CD4-positive, alpha-beta T cell (primary cell): ENCODE results near the gene IQGAP2. TPM values are rescaled to one million over a fixed set of nuclear protein-coding genes. Genes with fewer than 3 reads are reported as not detected.
"Not testable (repeated sequence)": the region's sequence is repeated elsewhere in the genome, so short reads cannot be mapped to it uniquely, and the experiment has no call there.

Experiments
- ATAC-seq: fragments of 200-7000 bp; cut with Tn5 transposase; one replicate; pipeline ENCODE4 v1.10.0; 2022; ENCODE audit warnings: mild to moderate bottlenecking; ENCODE audit not compliant: poor library complexity
- CTCF ChIA-PET: fragments of 350-600 bp; sonication (Branson Sonifier 250); formaldehyde crosslinking; loops from one replicate; lab custom pipeline; 2021; ENCODE audit warnings: antibody characterized with exemption, inconsistent platforms; lab: Charles Lee
- POLR2A ChIA-PET: fragments of 350-600 bp; sonication (Branson Sonifier 250); formaldehyde crosslinking; loops from one replicate; lab custom pipeline; 2021; ENCODE audit warnings: antibody characterized with exemption, inconsistent platforms; lab: Charles Lee
- DNase-seq, 14 experiments: peaks; one replicate each; pipeline ENCODE4 v3.0.0-alpha.2; 2013 to 2020; ENCODE audit warnings: mixed read lengths in 2 of 14
- H3K27ac ChIP-seq, 2 donors: one replicate each; pipeline versions ENCODE4 v1.5.1 to v1.7.0; 2013; ENCODE audit warnings: low read length in 2 of 2, low read depth in 1 of 2, mild to moderate bottlenecking in 1 of 2
- H3K27me3 ChIP-seq, 2 experiments: 1 replicate in 1 of 2; 2 replicates in 1 of 2; pipeline versions ENCODE4 v1.6.1 to v1.7.0; 2013; ENCODE audit warnings: low read length in 2 of 2, control low read depth in 1 of 2, mild to moderate bottlenecking in 1 of 2, moderate library complexity in 1 of 2; ENCODE audit not compliant: insufficient read depth in 2 of 2, control insufficient read depth in 1 of 2
- H3K36me3 ChIP-seq: one replicate; pipeline ENCODE4 v1.6.1; 2013; ENCODE audit warnings: low read length, control low read depth; ENCODE audit not compliant: insufficient read depth
- H3K4me1 ChIP-seq: one replicate; pipeline ENCODE4 v1.6.1; 2013; ENCODE audit warnings: low read length, control low read depth; ENCODE audit not compliant: insufficient read depth
- H3K4me3 ChIP-seq: one replicate; pipeline ENCODE4 v1.5.1; 2013; ENCODE audit warnings: mild to moderate bottlenecking, low read length, moderate library complexity
- H3K9me3 ChIP-seq, 2 experiments: 1 replicate in 1 of 2; 2 replicates in 1 of 2; pipeline versions ENCODE4 v1.6.1 to v1.7.0; 2013; ENCODE audit warnings: low read length in 2 of 2, mild to moderate bottlenecking in 2 of 2, control low read depth in 1 of 2, moderate library complexity in 1 of 2; ENCODE audit not compliant: control insufficient read depth in 1 of 2, insufficient read depth in 1 of 2
- H3K27ac Mint-ChIP-seq: one replicate; pipeline ENCODE4 v1.8.0; 2020; ENCODE audit warnings: mixed read lengths
- H3K27me3 Mint-ChIP-seq: one replicate; pipeline ENCODE4 v1.8.0; 2021; ENCODE audit warnings: mixed read lengths
- H3K36me3 Mint-ChIP-seq: one replicate; pipeline ENCODE4 v1.8.0; 2021; ENCODE audit warnings: low read depth, mixed read lengths
- H3K4me1 Mint-ChIP-seq: one replicate; pipeline ENCODE4 v1.8.0; 2021; ENCODE audit warnings: low read depth, mixed read lengths
- H3K4me3 Mint-ChIP-seq: one replicate; pipeline ENCODE4 v1.8.0; 2020; ENCODE audit warnings: mild to moderate bottlenecking, mixed read lengths
- H3K9me3 Mint-ChIP-seq: one replicate; pipeline ENCODE4 v1.8.0; 2020; ENCODE audit warnings: mixed read lengths
- intact Hi-C, 2 experiments: fragments of 100-400 bp; cut with DNase I in 1 of 2; cut with micrococcal nuclease in 1 of 2; formaldehyde crosslinking; loops; one replicate each; pipeline versions ENCODE4 v1.15.1 to v1.9.0; 2023 to 2025; cut with DNase I, micrococcal nuclease
- total RNA-seq, 174 experiments: library from RNA in 2 of 174; stranded (reverse) in 2 of 174; gene quantifications; one replicate each; pipeline ENCODE4 v1.2.3 and lab custom pipeline; 2021 to 2026
- TF ChIP-seq, protein P1 (sequence below): fragments of 200-600 bp; IDR thresholded peaks from one replicate; pipeline ENCODE4 v1.8.0; 2022; ENCODE audit warnings: antibody characterized with exemption, mild to moderate bottlenecking

IQGAP2 gene
- total RNA-seq, 2 experiments from 2014 or later: 58.8 TPM

DNA sequence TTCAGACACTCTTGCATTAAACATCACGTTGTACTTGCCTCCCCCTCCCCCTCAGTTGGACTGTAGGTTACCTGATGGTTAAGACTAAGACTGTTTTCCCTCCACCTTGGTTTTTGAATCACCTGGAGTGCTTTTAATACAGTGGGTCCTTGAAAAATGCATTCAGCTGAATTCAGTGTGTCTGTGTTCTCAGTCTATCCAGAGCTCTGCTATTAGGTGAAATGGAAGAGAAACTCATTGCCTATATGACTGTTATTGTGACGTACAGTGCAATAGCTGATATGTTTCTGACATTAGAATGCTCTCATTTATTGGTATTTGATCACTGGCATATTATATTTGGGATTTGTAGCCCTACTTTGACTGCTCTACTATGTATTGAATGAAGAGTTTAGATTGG lies 111.6 kb downstream of the IQGAP2 start:
- Mint-ChIP-seq H3K9me3 (no peaks in the 10 kb centered on the region), H3K4me1 (peaks cover 55% of the 10 kb centered on the region), H3K36me3 (peaks cover 50% of the 10 kb centered on the region), H3K27ac (no peak overlapping the region), H3K4me3 (no peak overlapping the region), H3K27me3 (no peaks in the 10 kb centered on the region)
- ChIA-PET POLR2A (no interaction called here), CTCF (no interaction called here)
- Histone ChIP-seq H3K9me3 (peaks cover 0 to 5% of the 10 kb centered on the region in 2 experiments), H3K4me1 (no peaks in the 10 kb centered on the region), H3K36me3 (peaks cover 8% of the 10 kb centered on the region), H3K27me3 (no peaks in the 10 kb centered on the region), H3K27ac (no peak overlapping the region), H3K4me3 (no peak overlapping the region)
- TF ChIP-seq, protein P1, sequence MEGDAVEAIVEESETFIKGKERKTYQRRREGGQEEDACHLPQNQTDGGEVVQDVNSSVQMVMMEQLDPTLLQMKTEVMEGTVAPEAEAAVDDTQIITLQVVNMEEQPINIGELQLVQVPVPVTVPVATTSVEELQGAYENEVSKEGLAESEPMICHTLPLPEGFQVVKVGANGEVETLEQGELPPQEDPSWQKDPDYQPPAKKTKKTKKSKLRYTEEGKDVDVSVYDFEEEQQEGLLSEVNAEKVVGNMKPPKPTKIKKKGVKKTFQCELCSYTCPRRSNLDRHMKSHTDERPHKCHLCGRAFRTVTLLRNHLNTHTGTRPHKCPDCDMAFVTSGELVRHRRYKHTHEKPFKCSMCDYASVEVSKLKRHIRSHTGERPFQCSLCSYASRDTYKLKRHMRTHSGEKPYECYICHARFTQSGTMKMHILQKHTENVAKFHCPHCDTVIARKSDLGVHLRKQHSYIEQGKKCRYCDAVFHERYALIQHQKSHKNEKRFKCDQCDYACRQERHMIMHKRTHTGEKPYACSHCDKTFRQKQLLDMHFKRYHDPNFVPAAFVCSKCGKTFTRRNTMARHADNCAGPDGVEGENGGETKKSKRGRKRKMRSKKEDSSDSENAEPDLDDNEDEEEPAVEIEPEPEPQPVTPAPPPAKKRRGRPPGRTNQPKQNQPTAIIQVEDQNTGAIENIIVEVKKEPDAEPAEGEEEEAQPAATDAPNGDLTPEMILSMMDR: no peak
- intact Hi-C loops: no loop called here
- ATAC-seq (no peak), DNase-seq (no peak)

DNA sequence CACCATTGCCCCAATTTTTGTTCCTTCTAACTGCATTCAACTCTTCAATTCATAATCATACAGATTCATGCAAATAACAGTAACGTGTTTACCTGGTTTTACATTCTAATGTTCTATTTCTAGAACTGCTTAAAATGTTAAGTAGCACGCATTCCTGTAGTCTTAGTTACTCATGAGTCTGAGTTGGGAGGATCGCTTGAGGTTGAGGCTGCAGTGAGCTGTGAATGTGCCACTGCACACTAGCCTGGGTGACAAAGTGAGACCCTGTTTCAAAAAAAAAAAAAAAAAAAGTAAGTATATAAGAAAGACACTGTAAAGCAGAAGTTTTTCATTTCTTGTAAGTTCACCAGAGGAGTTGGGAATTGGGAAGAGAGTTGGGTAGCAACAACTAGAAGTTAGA lies 114.2 kb downstream of the IQGAP2 start:
- H3K27ac Mint-ChIP-seq: no peak overlapping the region
- H3K36me3 Mint-ChIP-seq: peaks cover 42% of the 10 kb centered on the region
- Histone ChIP-seq H3K27ac (no peak overlapping the region), H3K4me1 (peaks cover 12% of the 10 kb centered on the region), H3K27me3 (no peaks in the 10 kb centered on the region), H3K4me3 (no peak overlapping the region), H3K36me3 (no peaks in the 10 kb centered on the region), H3K9me3 (no peaks in the 10 kb centered on the region)
- H3K27me3 Mint-ChIP-seq: no peaks in the 10 kb centered on the region
- DNase-seq (no peak), ATAC-seq (no peak)
- ChIA-PET POLR2A (no interaction called here), CTCF (no interaction called here)
- H3K9me3 Mint-ChIP-seq: no peaks in the 10 kb centered on the region
- TF ChIP-seq, protein P1: no peak
- H3K4me3 Mint-ChIP-seq: no peak overlapping the region
- intact Hi-C loops: no loop called here
- H3K4me1 Mint-ChIP-seq: peaks cover 63% of the 10 kb centered on the region

DNA sequence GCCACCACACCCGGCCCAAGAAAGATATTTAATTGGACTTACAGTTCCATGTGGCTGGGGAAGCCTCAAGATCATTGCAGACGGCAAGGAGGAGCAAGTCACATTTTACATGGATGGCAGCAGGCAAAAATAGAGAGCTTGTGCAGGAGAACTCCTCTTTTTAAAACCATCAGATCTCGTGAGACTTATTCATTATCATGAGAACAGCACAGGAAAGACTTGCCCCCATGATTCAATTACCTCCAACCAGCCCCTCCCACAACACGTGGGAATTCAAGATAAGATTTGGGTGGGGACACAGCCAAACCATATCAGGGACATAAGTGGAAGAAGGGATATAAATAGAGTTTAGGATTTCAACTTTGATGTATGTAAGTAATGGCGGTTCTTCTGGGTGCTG lies 115.2 kb downstream of the IQGAP2 start:
- DNase-seq, H3K9me3 Mint-ChIP-seq, H3K9me3 ChIP-seq, H3K4me3 ChIP-seq, H3K27ac Mint-ChIP-seq, CTCF ChIA-PET, intact Hi-C loops, POLR2A ChIA-PET, ATAC-seq, H3K27ac ChIP-seq, H3K27me3 Mint-ChIP-seq, H3K4me3 Mint-ChIP-seq, H3K27me3 ChIP-seq, H3K36me3 ChIP-seq: not testable (repeated sequence)
- H3K4me1 ChIP-seq: peaks cover 12% of the 10 kb centered on the region
- H3K4me1 Mint-ChIP-seq: peaks cover 65% of the 10 kb centered on the region
- H3K36me3 Mint-ChIP-seq: peaks cover 41% of the 10 kb centered on the region

DNA sequence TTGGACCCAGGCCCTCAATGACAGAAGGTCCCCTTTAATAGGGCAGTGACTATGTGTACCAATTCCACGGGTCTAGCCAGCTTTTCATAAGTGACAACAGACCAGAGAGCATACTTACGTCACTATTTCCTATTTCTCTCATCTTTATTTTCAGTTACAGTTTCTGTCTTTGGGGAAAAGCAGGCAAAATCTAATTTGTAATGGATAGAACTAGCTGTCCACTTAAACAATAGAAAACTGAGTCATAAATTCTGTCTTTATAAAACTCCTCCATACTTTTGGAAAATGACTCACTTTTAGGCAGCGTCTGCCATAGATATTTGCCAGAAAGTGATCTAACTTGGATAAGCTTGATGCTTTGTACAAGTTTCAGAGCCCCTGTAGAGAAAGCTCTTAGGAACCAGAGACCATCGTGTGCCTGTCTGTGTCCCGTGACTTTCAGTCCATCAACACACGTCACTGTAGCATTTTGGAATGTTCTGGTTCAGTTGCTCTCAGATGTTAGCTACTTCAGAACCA lies 118.2 kb downstream of the IQGAP2 start:
- no peaks in the 10 kb centered on the region for H3K36me3 ChIP-seq
- no peaks in the 10 kb centered on the region for H3K9me3 ChIP-seq
- no peak overlapping the region for H3K4me3 ChIP-seq
- no peaks in the 10 kb centered on the region for H3K27me3 ChIP-seq
- H3K4me3 Mint-ChIP-seq: no peak overlapping the region
- DNase-seq: peak in 3 of 14 experiments; percentile 31 to 40 (median 40)
- H3K36me3 Mint-ChIP-seq: peaks cover 21% of the 10 kb centered on the region
- no peak overlapping the region for H3K27ac ChIP-seq
- H3K4me1 ChIP-seq: peaks cover 12% of the 10 kb centered on the region
- intact Hi-C loops: no loop called here
- TF ChIP-seq, protein P1: no peak
- ChIA-PET CTCF (interaction anchor here (2.0 kb wide), 1 partner anchor 118 kb away, joined by 6 read pairs; the partner anchor contains the start of gene IQGAP2), POLR2A (interaction anchor here (1.1 kb wide), 1 partner anchor 21 kb away, joined by 4 read pairs; no protein-coding TSS in a partner anchor)
- no peaks in the 10 kb centered on the region for H3K9me3 Mint-ChIP-seq
- H3K4me1 Mint-ChIP-seq: peaks cover 78% of the 10 kb centered on the region
- ATAC-seq: peak; percentile 34
- H3K27ac Mint-ChIP-seq: peak overlapping the region; percentile 63
- H3K27me3 Mint-ChIP-seq: no peaks in the 10 kb centered on the region
